GM23338 (cell line): Measurements from ENCODE around the gene CCDC63. TPM values are rescaled to one million over a fixed set of nuclear protein-coding genes. Genes with fewer than 3 reads are reported as not detected.

Source experiments
- ATAC-seq: fragments of 200-7000 bp; cut with Tn5 transposase; 3 replicates; pipeline ENCODE4 v1.9.1; 2020
- DNase-seq: peaks from one replicate; pipeline ENCODE4 v3.0.0-alpha.2; 2015; ENCODE audit warnings: low spot score
- H2AFZ ChIP-seq: fragments of 200-600 bp; sonication (generic); 2 replicates; pipeline ENCODE4 v1.8.0; 2016; ENCODE audit warnings: antibody characterized with exemption, mild to moderate bottlenecking, moderate library complexity
- H3F3A ChIP-seq: fragments of 200-600 bp; sonication (generic); replicated peaks from 2 replicates; pipeline ENCODE4 v1.8.0; 2017; ENCODE audit warnings: antibody characterized with exemption, mixed run types, low read depth
- H3K27ac ChIP-seq: fragments of 200-600 bp; sonication (generic); 2 replicates; pipeline ENCODE4 v1.6.1; 2016; ENCODE audit warnings: low read depth
- H3K27me3 ChIP-seq: fragments of 200-600 bp; sonication (generic); 2 replicates; pipeline ENCODE4 v1.8.0; 2016; ENCODE audit warnings: mild to moderate bottlenecking, mixed run types, moderate library complexity; ENCODE audit not compliant: insufficient read depth
- H3K36me3 ChIP-seq: fragments of 200-600 bp; sonication (generic); 2 replicates; pipeline ENCODE4 v1.8.0; 2016; ENCODE audit warnings: mild to moderate bottlenecking; ENCODE audit not compliant: insufficient read depth
- H3K4me1 ChIP-seq: fragments of 200-600 bp; sonication (generic); 2 replicates; pipeline ENCODE4 v1.8.0; 2016; ENCODE audit warnings: mild to moderate bottlenecking, moderate library complexity; ENCODE audit not compliant: insufficient read depth
- H3K4me2 ChIP-seq: fragments of 200-600 bp; sonication (generic); 2 replicates; pipeline ENCODE4 v1.7.1; 2017; ENCODE audit warnings: mixed run types
- H3K4me3 ChIP-seq: fragments of 200-600 bp; sonication (generic); 2 replicates; pipeline ENCODE4 v1.6.1; 2016; ENCODE audit warnings: mixed run types
- H3K79me2 ChIP-seq: fragments of 200-600 bp; sonication (generic); replicated peaks from 2 replicates; pipeline ENCODE4 v1.8.0; 2017; ENCODE audit warnings: mild to moderate bottlenecking; ENCODE audit not compliant: insufficient read depth
- H3K9me2 ChIP-seq: fragments of 200-600 bp; sonication (generic); 2 replicates; pipeline ENCODE4 v1.8.0; 2017; ENCODE audit not compliant: insufficient read depth
- H4K20me1 ChIP-seq: fragments of 200-600 bp; sonication (generic); replicated peaks from 2 replicates; pipeline ENCODE4 v1.8.0; 2017; ENCODE audit warnings: mild to moderate bottlenecking; ENCODE audit not compliant: insufficient read depth
- H3K27ac Mint-ChIP-seq: 2 replicates; pipeline ENCODE4 v1.8.0; 2020; ENCODE audit warnings: inconsistent platforms, mild to moderate bottlenecking, moderate library complexity, mixed read lengths
- H3K27me3 Mint-ChIP-seq: 3 replicates; pipeline ENCODE4 v1.8.0; 2022; ENCODE audit warnings: low read depth, mild to moderate bottlenecking, moderate library complexity, mixed read lengths, inconsistent platforms; ENCODE audit not compliant: insufficient read depth, poor library complexity
- H3K36me3 Mint-ChIP-seq: 3 replicates; pipeline ENCODE4 v1.8.0; 2021; ENCODE audit warnings: low read depth, mild to moderate bottlenecking, inconsistent platforms, moderate library complexity, mixed read lengths
- H3K4me1 Mint-ChIP-seq: 3 replicates; pipeline ENCODE4 v1.8.0; 2020; ENCODE audit warnings: mild to moderate bottlenecking, inconsistent platforms, mixed read lengths
- H3K4me3 Mint-ChIP-seq: 3 replicates; pipeline ENCODE4 v1.8.0; 2021; ENCODE audit warnings: moderate library complexity, mild to moderate bottlenecking, inconsistent platforms, mixed read lengths
- H3K9me3 Mint-ChIP-seq: 3 replicates; pipeline ENCODE4 v1.8.0; 2020; ENCODE audit warnings: moderate library complexity, mild to moderate bottlenecking, inconsistent platforms, mixed read lengths
- CREB1 ChIP-seq: fragments of 250-450 bp; sonication (Bioruptor Pico); IDR thresholded peaks from 2 replicates; pipeline ENCODE4 v1.5.0; 2020; ENCODE audit warnings: low read depth, mild to moderate bottlenecking, moderate library complexity
- CTCF ChIP-seq, 2 experiments: fragments of 200-600 bp in 1 of 2; sonication (generic) in 1 of 2; conservative IDR thresholded peaks; 2 replicates each; pipeline versions ENCODE4 v1.5.1 to v1.6.1; 2016 to 2017; ENCODE audit warnings: antibody characterized with exemption in 2 of 2, low read depth in 2 of 2, mild to moderate bottlenecking in 2 of 2, moderate library complexity in 1 of 2
- EZH2 ChIP-seq: fragments of 200-600 bp; sonication (generic); IDR thresholded peaks from one replicate; pipeline ENCODE4 v1.8.0; 2017; ENCODE audit warnings: antibody characterized with exemption, mild to moderate bottlenecking, low read depth; ENCODE audit not compliant: unreplicated experiment
- EZH2phosphoT487 ChIP-seq: fragments of 200-600 bp; sonication (generic); IDR thresholded peaks from one replicate; pipeline ENCODE4 v1.8.1; 2018; ENCODE audit warnings: antibody characterized with exemption; ENCODE audit not compliant: unreplicated experiment
- JUNB ChIP-seq: IDR thresholded peaks from one replicate; pipeline ENCODE4 v1.6.1; 2016; ENCODE audit warnings: antibody characterized with exemption; ENCODE audit not compliant: unreplicated experiment
- NANOG ChIP-seq: IDR thresholded peaks from 2 replicates; pipeline ENCODE4 v1.6.1; 2016; ENCODE audit warnings: antibody characterized with exemption, borderline replicate concordance
- POLR2AphosphoS5 ChIP-seq: IDR thresholded peaks from 2 replicates; pipeline ENCODE4 v1.6.1; 2016; ENCODE audit warnings: antibody characterized with exemption, low read depth
- STAT1 ChIP-seq: IDR thresholded peaks from one replicate; pipeline ENCODE4 v1.6.1; 2016; ENCODE audit warnings: antibody characterized with exemption; ENCODE audit not compliant: unreplicated experiment
- ZNF114 ChIP-seq: fragments of 250-450 bp; sonication (Bioruptor Pico); IDR thresholded peaks from 2 replicates; pipeline ENCODE4 v1.5.0; 2020; ENCODE audit warnings: mild to moderate bottlenecking, moderate library complexity
- polyA plus RNA-seq: library from polyadenylated mRNA; unstranded; fragments of >200 nt; fragmentation: Nextera tagmentation; extraction: Ambion mirVana; gene quantifications from 2 replicates; pipeline ENCODE4 v1.2.1, GENCODE V29; 2016
- total RNA-seq: library from RNA; depleted of rRNA; stranded (reverse); fragments of >200 nt; shearing (Covaris generic); gene quantifications from 2 replicates; pipeline ENCODE4 v1.2.3, GENCODE V29; 2014
- TF ChIP-seq, protein P1 (sequence below): fragments of 250-450 bp; sonication (Bioruptor Pico); IDR thresholded peaks from 2 replicates; pipeline ENCODE4 v1.5.0; 2020; ENCODE audit warnings: mild to moderate bottlenecking, moderate library complexity
- TF ChIP-seq, protein P2 (sequence below): IDR thresholded peaks from 2 replicates; pipeline ENCODE4 v1.6.1; 2016; ENCODE audit warnings: antibody characterized with exemption

The CCDC63 gene
- total and polyA plus RNA-seq, 2 experiments from 2014 or later, result 1.8 TPM; not detected in 1

GRCh38 chr12:110858848-110859247, 12.1 kb downstream of the CCDC63 start:
- no peak overlapping the region for H3K4me3 Mint-ChIP-seq
- DNase-seq, result peak; percentile 26
- Histone ChIP-seq H3K79me2 (no peaks in the 10 kb centered on the region), H4K20me1 (no peaks in the 10 kb centered on the region), H3K27me3 (no peaks in the 10 kb centered on the region), H3F3A (no peaks in the 10 kb centered on the region), H3K4me2 (no peak overlapping the region), H3K27ac (no peak overlapping the region), H3K36me3 (no peaks in the 10 kb centered on the region; the same call in 1 of the 2 replicates), H2AFZ (no peak overlapping the region), H3K9me2 (no peaks in the 10 kb centered on the region), H3K4me1 (peaks cover 12% of the 10 kb centered on the region), H3K4me3 (no peak overlapping the region)
- H3K4me1 Mint-ChIP-seq, result peaks cover 29% of the 10 kb centered on the region
- H3K9me3 Mint-ChIP-seq, result no peaks in the 10 kb centered on the region
- H3K36me3 Mint-ChIP-seq, result no peaks in the 10 kb centered on the region
- no peak overlapping the region for H3K27ac Mint-ChIP-seq
- no peak for TF ChIP-seq ZNF114
- TF ChIP-seq CTCF (conservative IDR thresholded peaks at IDR 0.05; ENCODE audit: low read depth in 2 of 2), result peak; percentile 29 to 42
- no peak for TF ChIP-seq NANOG
- TF ChIP-seq POLR2AphosphoS5, result no peak
- H3K27me3 Mint-ChIP-seq, result peaks cover 16% of the 10 kb centered on the region
- ATAC-seq, result peak; percentile 7; the same call in 1 of the 3 replicates

DNA sequence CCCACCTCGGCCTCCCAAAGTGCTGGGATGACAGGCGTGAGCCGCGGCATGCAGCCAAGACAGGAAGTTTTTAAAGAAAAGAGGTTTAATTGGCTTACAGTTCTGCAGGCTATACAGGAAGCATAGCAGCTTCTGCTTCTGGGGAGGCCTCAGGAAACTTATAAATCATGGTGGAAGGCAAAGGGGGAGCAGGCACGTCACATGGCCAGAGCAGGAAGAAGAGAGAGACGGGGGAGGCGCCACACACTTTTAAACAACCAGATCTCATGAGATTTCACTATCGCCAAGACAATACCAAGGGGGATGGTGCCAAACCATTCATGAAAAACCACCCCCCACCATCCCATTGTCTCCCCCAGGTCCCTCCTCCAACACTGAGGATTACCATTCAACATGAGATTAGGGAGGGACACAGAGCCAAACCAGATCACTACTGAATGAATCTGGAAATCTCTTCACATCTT, 14.1 kb downstream of the CCDC63 start:
- no peaks in the 10 kb centered on the region; the same call in 1 of the 2 replicates for H3K36me3 ChIP-seq
- no peaks in the 10 kb centered on the region for H3K79me2 ChIP-seq
- peaks cover 12% of the 10 kb centered on the region for H3K4me1 ChIP-seq
- H3K4me3 ChIP-seq, result no peak overlapping the region
- no peaks in the 10 kb centered on the region for H3K27me3 ChIP-seq
- H4K20me1 ChIP-seq, result no peaks in the 10 kb centered on the region
- Mint-ChIP-seq H3K36me3 (no peaks in the 10 kb centered on the region; the same call in 2 of the 3 replicates), H3K27ac (no peak overlapping the region), H3K27me3 (peaks cover 17% of the 10 kb centered on the region), H3K9me3 (peaks cover 4% of the 10 kb centered on the region), H3K4me3 (no peak overlapping the region), H3K4me1 (peaks cover 29% of the 10 kb centered on the region)
- no peak overlapping the region for H3K27ac ChIP-seq
- peak; percentile 75 for ATAC-seq
- H3K9me2 ChIP-seq, result no peaks in the 10 kb centered on the region
- DNase-seq, result peak; percentile 32
- H3K4me2 ChIP-seq, result no peak overlapping the region
- H3F3A ChIP-seq, result no peaks in the 10 kb centered on the region
- peak overlapping the region; percentile 29; the same call in 1 of the 2 replicates for H2AFZ ChIP-seq
- TF ChIP-seq STAT1 (no peak), ZNF114 (no peak), CTCF (conservative IDR thresholded peaks at IDR 0.05; ENCODE audit: low read depth in 2 of 2) (no peak), JUNB (no peak), CREB1 (CRISPR knock-in tag) (no peak), EZH2 (no peak), EZH2phosphoT487 (no peak)
- TF ChIP-seq, protein P1, sequence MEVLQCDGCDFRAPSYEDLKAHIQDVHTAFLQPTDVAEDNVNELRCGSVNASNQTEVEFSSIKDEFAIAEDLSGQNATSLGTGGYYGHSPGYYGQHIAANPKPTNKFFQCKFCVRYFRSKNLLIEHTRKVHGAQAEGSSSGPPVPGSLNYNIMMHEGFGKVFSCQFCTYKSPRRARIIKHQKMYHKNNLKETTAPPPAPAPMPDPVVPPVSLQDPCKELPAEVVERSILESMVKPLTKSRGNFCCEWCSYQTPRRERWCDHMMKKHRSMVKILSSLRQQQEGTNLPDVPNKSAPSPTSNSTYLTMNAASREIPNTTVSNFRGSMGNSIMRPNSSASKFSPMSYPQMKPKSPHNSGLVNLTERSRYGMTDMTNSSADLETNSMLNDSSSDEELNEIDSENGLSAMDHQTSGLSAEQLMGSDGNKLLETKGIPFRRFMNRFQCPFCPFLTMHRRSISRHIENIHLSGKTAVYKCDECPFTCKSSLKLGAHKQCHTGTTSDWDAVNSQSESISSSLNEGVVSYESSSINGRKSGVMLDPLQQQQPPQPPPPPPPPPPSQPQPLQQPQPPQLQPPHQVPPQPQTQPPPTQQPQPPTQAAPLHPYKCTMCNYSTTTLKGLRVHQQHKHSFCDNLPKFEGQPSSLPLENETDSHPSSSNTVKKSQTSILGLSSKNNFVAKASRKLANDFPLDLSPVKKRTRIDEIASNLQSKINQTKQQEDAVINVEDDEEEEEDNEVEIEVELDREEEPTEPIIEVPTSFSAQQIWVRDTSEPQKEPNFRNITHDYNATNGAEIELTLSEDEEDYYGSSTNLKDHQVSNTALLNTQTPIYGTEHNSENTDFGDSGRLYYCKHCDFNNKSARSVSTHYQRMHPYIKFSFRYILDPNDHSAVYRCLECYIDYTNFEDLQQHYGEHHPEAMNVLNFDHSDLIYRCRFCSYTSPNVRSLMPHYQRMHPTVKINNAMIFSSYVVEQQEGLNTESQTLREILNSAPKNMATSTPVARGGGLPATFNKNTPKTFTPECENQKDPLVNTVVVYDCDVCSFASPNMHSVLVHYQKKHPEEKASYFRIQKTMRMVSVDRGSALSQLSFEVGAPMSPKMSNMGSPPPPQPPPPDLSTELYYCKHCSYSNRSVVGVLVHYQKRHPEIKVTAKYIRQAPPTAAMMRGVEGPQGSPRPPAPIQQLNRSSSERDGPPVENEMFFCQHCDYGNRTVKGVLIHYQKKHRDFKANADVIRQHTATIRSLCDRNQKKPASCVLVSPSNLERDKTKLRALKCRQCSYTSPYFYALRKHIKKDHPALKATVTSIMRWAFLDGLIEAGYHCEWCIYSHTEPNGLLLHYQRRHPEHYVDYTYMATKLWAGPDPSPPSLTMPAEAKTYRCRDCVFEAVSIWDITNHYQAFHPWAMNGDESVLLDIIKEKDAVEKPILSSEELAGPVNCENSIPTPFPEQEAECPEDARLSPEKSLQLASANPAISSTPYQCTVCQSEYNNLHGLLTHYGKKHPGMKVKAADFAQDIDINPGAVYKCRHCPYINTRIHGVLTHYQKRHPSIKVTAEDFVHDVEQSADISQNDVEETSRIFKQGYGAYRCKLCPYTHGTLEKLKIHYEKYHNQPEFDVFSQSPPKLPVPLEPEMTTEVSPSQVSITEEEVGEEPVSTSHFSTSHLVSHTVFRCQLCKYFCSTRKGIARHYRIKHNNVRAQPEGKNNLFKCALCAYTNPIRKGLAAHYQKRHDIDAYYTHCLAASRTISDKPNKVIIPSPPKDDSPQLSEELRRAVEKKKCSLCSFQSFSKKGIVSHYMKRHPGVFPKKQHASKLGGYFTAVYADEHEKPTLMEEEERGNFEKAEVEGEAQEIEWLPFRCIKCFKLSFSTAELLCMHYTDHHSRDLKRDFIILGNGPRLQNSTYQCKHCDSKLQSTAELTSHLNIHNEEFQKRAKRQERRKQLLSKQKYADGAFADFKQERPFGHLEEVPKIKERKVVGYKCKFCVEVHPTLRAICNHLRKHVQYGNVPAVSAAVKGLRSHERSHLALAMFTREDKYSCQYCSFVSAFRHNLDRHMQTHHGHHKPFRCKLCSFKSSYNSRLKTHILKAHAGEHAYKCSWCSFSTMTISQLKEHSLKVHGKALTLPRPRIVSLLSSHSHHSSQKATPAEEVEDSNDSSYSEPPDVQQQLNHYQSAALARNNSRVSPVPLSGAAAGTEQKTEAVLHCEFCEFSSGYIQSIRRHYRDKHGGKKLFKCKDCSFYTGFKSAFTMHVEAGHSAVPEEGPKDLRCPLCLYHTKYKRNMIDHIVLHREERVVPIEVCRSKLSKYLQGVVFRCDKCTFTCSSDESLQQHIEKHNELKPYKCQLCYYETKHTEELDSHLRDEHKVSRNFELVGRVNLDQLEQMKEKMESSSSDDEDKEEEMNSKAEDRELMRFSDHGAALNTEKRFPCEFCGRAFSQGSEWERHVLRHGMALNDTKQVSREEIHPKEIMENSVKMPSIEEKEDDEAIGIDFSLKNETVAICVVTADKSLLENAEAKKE (CRISPR knock-in tag), result no peak
- TF ChIP-seq, protein P2, sequence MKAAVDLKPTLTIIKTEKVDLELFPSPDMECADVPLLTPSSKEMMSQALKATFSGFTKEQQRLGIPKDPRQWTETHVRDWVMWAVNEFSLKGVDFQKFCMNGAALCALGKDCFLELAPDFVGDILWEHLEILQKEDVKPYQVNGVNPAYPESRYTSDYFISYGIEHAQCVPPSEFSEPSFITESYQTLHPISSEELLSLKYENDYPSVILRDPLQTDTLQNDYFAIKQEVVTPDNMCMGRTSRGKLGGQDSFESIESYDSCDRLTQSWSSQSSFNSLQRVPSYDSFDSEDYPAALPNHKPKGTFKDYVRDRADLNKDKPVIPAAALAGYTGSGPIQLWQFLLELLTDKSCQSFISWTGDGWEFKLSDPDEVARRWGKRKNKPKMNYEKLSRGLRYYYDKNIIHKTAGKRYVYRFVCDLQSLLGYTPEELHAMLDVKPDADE, result no peak
